Fibroblast of mammary gland (primary cell): Measurements from ENCODE around the gene FRA10AC1.

Experiments
- DNase-seq: peaks from one replicate; pipeline ENCODE4 v3.0.0-alpha.2; 2010; ENCODE audit warnings: low read depth
- H3K4me3 ChIP-seq: 2 replicates; pipeline ENCODE4 v1.5.1; 2011; ENCODE audit warnings: low read depth, mild to moderate bottlenecking, low read length, moderate library complexity; ENCODE audit not compliant: control insufficient read depth
- CTCF ChIP-seq: conservative IDR thresholded peaks from 2 replicates; pipeline ENCODE4 v1.5.1; 2011; ENCODE audit warnings: low read depth, low read length, inconsistent platforms; ENCODE audit not compliant: control insufficient read depth, insufficient read depth

Gene FRA10AC1

DNA sequence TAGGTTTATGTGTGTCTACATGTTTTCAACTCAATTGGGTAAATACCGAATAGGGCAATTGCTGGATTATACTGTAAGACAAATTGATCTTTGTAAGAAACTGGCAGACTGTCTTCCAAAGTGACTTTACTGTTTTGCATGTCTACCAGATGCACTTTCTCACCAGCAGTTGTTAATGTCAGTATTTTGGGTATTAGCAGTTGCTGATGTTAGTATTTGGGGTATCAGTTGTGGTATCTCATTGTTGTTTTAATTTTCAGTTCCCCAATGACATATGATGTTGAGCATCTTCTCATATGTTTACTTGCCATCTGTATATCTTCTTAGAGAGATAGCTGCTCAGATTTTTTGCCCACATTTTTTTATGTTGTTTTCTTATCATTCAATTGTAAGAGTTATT lies 79.5 kb downstream of the FRA10AC1 start:
- TF ChIP-seq CTCF, result no peak
- H3K4me3 ChIP-seq, result no peak overlapping the region
- DNase-seq, result no peak

GRCh38 chr10:93620925-93621324 lies 81.5 kb downstream of the FRA10AC1 start:
- no peak for TF ChIP-seq CTCF
- H3K4me3 ChIP-seq, result no peak overlapping the region
- DNase-seq, result no peak
